GM08714 (cell line): Measurements from ENCODE around the gene TOR4A.

Experiments
- H3K4me3 ChIP-seq: fragments of 200-500 bp; sonication (Bioruptor generic); 2 replicates; pipeline ENCODE4 v1.5.1; 2014; ENCODE audit warnings: mild to moderate bottlenecking, low read length, inconsistent platforms
- ZNF274 ChIP-seq: IDR thresholded peaks from 2 replicates; pipeline ENCODE4 v1.6.1; 2012; ENCODE audit warnings: mild to moderate bottlenecking, low read depth, low read length

Gene TOR4A

GRCh38 chr9:137306066-137306849 lies 28.7 kb downstream of the TOR4A start:
- TF ChIP-seq ZNF274: no peak
- no peak overlapping the region for H3K4me3 ChIP-seq

- no peak for TF ChIP-seq ZNF274
- no peak overlapping the region for H3K4me3 ChIP-seq
Observed at GRCh38 chr9:137306850-137307254, 29.3 kb downstream of the TOR4A start.

GRCh38 chr9:137307255-137308056 lies 29.9 kb downstream of the TOR4A start:
- no peak for TF ChIP-seq ZNF274
- no peak overlapping the region for H3K4me3 ChIP-seq

GRCh38 chr9:137308057-137308619 lies 30.6 kb downstream of the TOR4A start:
- TF ChIP-seq ZNF274: no peak
- H3K4me3 ChIP-seq: no peak overlapping the region

GRCh38 chr9:137309368-137310188 lies 32.1 kb downstream of the TOR4A start:
- H3K4me3 ChIP-seq: no peak overlapping the region
- TF ChIP-seq ZNF274: no peak

GRCh38 chr9:137310189-137311052 lies 32.9 kb downstream of the TOR4A start:
- no peak for TF ChIP-seq ZNF274
- H3K4me3 ChIP-seq: no peak overlapping the region

GRCh38 chr9:137311171-137311985 lies 33.9 kb downstream of the TOR4A start:
- no peak overlapping the region for H3K4me3 ChIP-seq
- no peak for TF ChIP-seq ZNF274

- TF ChIP-seq ZNF274: no peak
- H3K4me3 ChIP-seq: no peak overlapping the region
Observed at GRCh38 chr9:137311986-137312851, 34.7 kb downstream of the TOR4A start.

- TF ChIP-seq ZNF274: no peak
Observed at GRCh38 chr9:137312852-137313325, 35.4 kb downstream of the TOR4A start.

GRCh38 chr9:137313326-137313936 lies 35.9 kb downstream of the TOR4A start:
- no peak for TF ChIP-seq ZNF274

More at GRCh38 chr9:137312852-137313325, 35.4 kb downstream of the TOR4A start:
- no peak overlapping the region for H3K4me3 ChIP-seq

More at GRCh38 chr9:137313326-137313936, 35.9 kb downstream of the TOR4A start:
- H3K4me3 ChIP-seq: no peak overlapping the region
